Measurements from ENCODE around the gene PLCD4.

The PLCD4 gene

GRCh38 chr2:218635719-218636118 lies 28.0 kb downstream of the PLCD4 start:
- TF ChIP-seq CTCF (IDR thresholded peaks at IDR 0.05) = no peak
- Histone ChIP-seq H3K27ac (no peak overlapping the region), H3K4me3 (no peak overlapping the region)
- DNase-seq (ENCODE audit: low spot score) = no peak

GRCh38 chr2:218638372-218638771 lies 30.7 kb downstream of the PLCD4 start:
- H3K27ac ChIP-seq = no peak overlapping the region
- no peak for DNase-seq (ENCODE audit: low spot score)
- TF ChIP-seq CTCF (IDR thresholded peaks at IDR 0.05) = no peak
- H3K4me3 ChIP-seq = no peak overlapping the region

- TF ChIP-seq CTCF (IDR thresholded peaks at IDR 0.05) = no peak
- DNase-seq (ENCODE audit: low spot score) = no peak
- H3K27ac ChIP-seq = no peak overlapping the region
- no peak overlapping the region for H3K4me3 ChIP-seq
These were observed 34.5 kb downstream of the PLCD4 start for GRCh38 chr2:218642121-218642656.

GRCh38 chr2:218642786-218643185 lies 35.1 kb downstream of the PLCD4 start:
- no peak overlapping the region for H3K4me3 ChIP-seq
- no peak overlapping the region for H3K27ac ChIP-seq
- no peak for TF ChIP-seq CTCF (IDR thresholded peaks at IDR 0.05)
- no peak for DNase-seq (ENCODE audit: low spot score)

- no peak for TF ChIP-seq CTCF (IDR thresholded peaks at IDR 0.05)
- DNase-seq (ENCODE audit: low spot score) = no peak
- H3K27ac ChIP-seq = no peak overlapping the region
These were observed 36.1 kb downstream of the PLCD4 start for GRCh38 chr2:218643751-218644310.

GRCh38 chr2:218644721-218645120 lies 37.0 kb downstream of the PLCD4 start:
- DNase-seq (ENCODE audit: low spot score) = no peak
- no peak overlapping the region for H3K27ac ChIP-seq
- no peak for TF ChIP-seq CTCF (IDR thresholded peaks at IDR 0.05)
- H3K4me3 ChIP-seq = no peak overlapping the region

More at GRCh38 chr2:218643751-218644310, 36.1 kb downstream of the PLCD4 start:
- no peak overlapping the region for H3K4me3 ChIP-seq

GRCh38 chr2:218645126-218645525 lies 37.4 kb downstream of the PLCD4 start:
- Histone ChIP-seq H3K4me3 (no peak overlapping the region), H3K27ac (no peak overlapping the region)
- TF ChIP-seq CTCF (IDR thresholded peaks at IDR 0.05) = no peak
- DNase-seq (ENCODE audit: low spot score) = no peak

Measured in coronary artery (tissue), 2 donors.